Uterus (tissue), 4 donors: Measurements from ENCODE around the gene TMEM237. TPM values are rescaled to one million over a fixed set of nuclear protein-coding genes. Genes with fewer than 3 reads are reported as not detected.

ENCODE experiments used
- DNase-seq, 2 donors: peaks; one replicate each; pipeline ENCODE4 v3.0.0-alpha.2; 2019 to 2020
- H3K27ac ChIP-seq, 2 donors: fragments of 200-600 bp; sonication (generic); 1 replicate in 1 of 2; 2 replicates in 1 of 2; pipeline ENCODE4 v1.5.1; 2016 to 2018
- H3K27me3 ChIP-seq, 2 donors: fragments of 200-600 bp; sonication (generic); one replicate each; pipeline ENCODE4 v1.5.1; 2018 to 2019; ENCODE audit warnings: control low read depth in 1 of 2
- H3K36me3 ChIP-seq, 2 donors: fragments of 200-600 bp; sonication (generic); one replicate each; pipeline ENCODE4 v1.5.1; 2019; ENCODE audit warnings: control low read depth in 1 of 2
- H3K4me1 ChIP-seq, 2 donors: fragments of 200-600 bp; sonication (generic); one replicate each; pipeline ENCODE4 v1.5.1; 2018 to 2019; ENCODE audit warnings: control low read depth in 1 of 2
- H3K4me3 ChIP-seq, 2 donors: fragments of 200-600 bp; sonication (generic); 1 replicate in 1 of 2; 2 replicates in 1 of 2; pipeline ENCODE4 v1.5.1; 2018 to 2019; ENCODE audit warnings: mild to moderate bottlenecking in 1 of 2
- H3K9me3 ChIP-seq, 2 donors: fragments of 200-600 bp; sonication (generic); one replicate each; pipeline ENCODE4 v1.5.1; 2019; ENCODE audit warnings: control low read depth in 1 of 2
- POLR2A ChIP-seq, 2 donors: fragments of 450-650 bp; IDR thresholded peaks; one replicate each; pipeline ENCODE4 v1.6.1; 2016; ENCODE audit warnings: antibody characterized with exemption in 2 of 2, mild to moderate bottlenecking in 1 of 2, moderate library complexity in 1 of 2
- intact Hi-C: fragments of 100-400 bp; cut with DNase I; formaldehyde crosslinking; loops from one replicate; pipeline ENCODE4 v1.15.1; 2023; ENCODE audit warnings: low total_unique reads
- total RNA-seq, 4 donors: library from RNA; depleted of rRNA in 3 of 4; stranded (reverse); fragments of >200 nt in 3 of 4; gene quantifications; one replicate each; pipeline versions ENCODE4 v1.1.0 to v1.2.4, GENCODE V29; 2014 to 2023
- TF ChIP-seq, protein P1 (sequence below), 4 experiments: fragments of 200-600 bp in 2 of 4; fragments of 450-650 bp in 2 of 4; sonication (generic) in 2 of 4; IDR thresholded peaks; one replicate each; pipeline ENCODE4 v1.5.1; 2016 to 2019; ENCODE audit warnings: antibody characterized with exemption in 4 of 4, mild to moderate bottlenecking in 2 of 4, moderate library complexity in 1 of 4
- donor health status: DM: yes; HTN: yes; CAD: no.

The TMEM237 gene
- total RNA-seq, 4 donors from 2014 or later = 7.2 to 52.1 (median 26.0) TPM

DNA sequence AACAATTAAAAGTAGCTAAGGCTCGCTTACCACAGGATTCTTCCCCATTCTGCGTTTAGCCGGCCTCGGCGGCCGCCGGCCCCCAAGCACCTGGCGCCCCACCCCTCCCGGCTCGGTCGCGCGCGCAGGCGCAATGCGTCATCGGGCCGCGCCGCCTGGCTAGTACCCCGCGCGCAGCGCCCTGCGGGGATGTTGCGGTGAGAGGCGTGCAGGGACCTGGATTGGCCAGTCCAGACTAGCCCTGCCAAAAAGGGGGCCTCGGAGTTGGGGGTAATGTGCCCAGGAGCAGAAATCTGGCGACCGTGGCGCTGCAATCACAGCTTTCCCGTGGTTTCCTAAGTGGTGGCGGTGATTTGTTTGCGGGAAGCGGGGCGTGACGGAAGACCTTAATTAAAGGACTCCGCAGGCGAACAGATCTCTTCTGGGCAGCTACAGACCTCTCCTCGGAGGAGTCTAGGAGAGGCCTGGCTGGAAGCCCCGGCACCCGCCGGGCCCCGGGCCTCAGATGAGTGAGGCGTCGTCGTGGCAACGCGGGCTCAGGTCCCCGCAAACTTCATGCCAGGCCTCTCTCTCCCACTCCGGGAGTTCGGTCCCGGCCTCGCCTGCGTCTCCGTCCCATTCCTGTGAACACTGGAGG lies 606 bp downstream of the TMEM237 start:
- no peaks in the 10 kb centered on the region for H3K9me3 ChIP-seq
- peak; percentile 75 to 92 for TF ChIP-seq POLR2A (IDR thresholded peaks at IDR 0.05)
- TF ChIP-seq, protein P1, sequence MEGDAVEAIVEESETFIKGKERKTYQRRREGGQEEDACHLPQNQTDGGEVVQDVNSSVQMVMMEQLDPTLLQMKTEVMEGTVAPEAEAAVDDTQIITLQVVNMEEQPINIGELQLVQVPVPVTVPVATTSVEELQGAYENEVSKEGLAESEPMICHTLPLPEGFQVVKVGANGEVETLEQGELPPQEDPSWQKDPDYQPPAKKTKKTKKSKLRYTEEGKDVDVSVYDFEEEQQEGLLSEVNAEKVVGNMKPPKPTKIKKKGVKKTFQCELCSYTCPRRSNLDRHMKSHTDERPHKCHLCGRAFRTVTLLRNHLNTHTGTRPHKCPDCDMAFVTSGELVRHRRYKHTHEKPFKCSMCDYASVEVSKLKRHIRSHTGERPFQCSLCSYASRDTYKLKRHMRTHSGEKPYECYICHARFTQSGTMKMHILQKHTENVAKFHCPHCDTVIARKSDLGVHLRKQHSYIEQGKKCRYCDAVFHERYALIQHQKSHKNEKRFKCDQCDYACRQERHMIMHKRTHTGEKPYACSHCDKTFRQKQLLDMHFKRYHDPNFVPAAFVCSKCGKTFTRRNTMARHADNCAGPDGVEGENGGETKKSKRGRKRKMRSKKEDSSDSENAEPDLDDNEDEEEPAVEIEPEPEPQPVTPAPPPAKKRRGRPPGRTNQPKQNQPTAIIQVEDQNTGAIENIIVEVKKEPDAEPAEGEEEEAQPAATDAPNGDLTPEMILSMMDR (IDR thresholded peaks at IDR 0.05) = peak in 3 of 4 experiments; percentile 11 to 46 (median 36)
- intact Hi-C loops = no loop called here

DNA sequence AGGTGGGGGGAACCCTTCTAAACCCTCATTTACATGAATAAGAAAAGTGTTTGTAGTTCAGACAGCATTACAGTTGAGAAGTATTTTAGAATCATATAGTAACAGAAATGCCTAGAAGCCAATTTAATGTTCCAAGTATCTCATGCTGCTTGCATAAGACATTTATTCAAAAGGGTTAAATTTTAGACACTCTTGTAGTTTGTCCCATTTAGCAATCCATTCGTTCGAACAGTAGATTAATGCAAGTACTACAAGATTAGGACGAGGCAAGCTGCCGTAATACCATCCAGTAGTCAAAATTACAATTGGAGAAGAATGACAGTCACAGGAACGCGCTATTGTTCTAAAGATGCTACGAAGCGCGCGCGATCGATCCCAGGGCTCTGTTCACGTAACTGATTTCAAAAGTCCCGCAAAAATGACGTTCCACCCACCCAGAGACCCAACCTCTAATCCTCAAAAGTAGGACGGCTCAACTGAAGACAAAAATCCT lies 1.2 kb downstream of the TMEM237 start:
- no peak for DNase-seq
- Histone ChIP-seq H3K4me3 (peak overlapping the region; percentile 82 to 94), H3K27me3 (no peaks in the 10 kb centered on the region), H3K4me1 (no peaks in the 10 kb centered on the region), H3K9me3 (no peaks in the 10 kb centered on the region), H3K36me3 (no peaks in the 10 kb centered on the region), H3K27ac (peak overlapping the region; percentile 96 to 98)
- intact Hi-C loops = no loop called here
- TF ChIP-seq, protein P1 (IDR thresholded peaks at IDR 0.05) = no peak
- no peak for TF ChIP-seq POLR2A (IDR thresholded peaks at IDR 0.05)

More for the DNA sequence above, 606 bp downstream of the TMEM237 start:
- Histone ChIP-seq H3K4me1 (no peaks in the 10 kb centered on the region), H3K4me3 (peak overlapping the region; percentile 82 to 94), H3K27me3 (no peaks in the 10 kb centered on the region), H3K27ac (peak overlapping the region; percentile 96 to 98), H3K36me3 (no peaks in the 10 kb centered on the region)
- DNase-seq = peak; percentile 75 to 83

- TF ChIP-seq POLR2A (IDR thresholded peaks at IDR 0.05) = no peak
- TF ChIP-seq, protein P1 (IDR thresholded peaks at IDR 0.05) = no peak
- Histone ChIP-seq H3K4me1 (no peaks in the 10 kb centered on the region), H3K36me3 (no peaks in the 10 kb centered on the region), H3K27ac (no peak overlapping the region), H3K27me3 (no peaks in the 10 kb centered on the region), H3K9me3 (no peaks in the 10 kb centered on the region), H3K4me3 (no peak overlapping the region)
- DNase-seq = no peak
- intact Hi-C loops = no loop called here
These were observed 4.1 kb downstream of the TMEM237 start for GRCh38 chr2:201639205-201639604.

DNA sequence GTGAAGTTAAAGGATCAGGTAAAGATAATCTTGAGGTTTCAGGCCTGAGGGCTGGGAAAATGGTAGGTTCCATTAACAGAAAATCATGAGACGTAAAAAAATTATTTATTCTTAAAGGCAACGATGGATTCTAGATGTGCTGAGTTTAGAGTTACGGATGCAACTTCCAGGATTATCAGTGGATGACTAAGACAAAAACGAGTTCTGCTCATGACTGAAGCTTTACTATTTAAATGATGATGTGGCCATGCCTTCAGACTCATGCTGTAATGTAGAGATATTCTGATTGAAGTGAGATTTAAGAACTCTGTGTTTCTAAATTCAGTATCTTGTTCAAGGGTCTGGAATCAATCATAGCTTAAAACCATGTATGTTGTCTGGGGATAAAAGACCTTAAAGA lies 5.0 kb downstream of the TMEM237 start:
- no peak for DNase-seq
- no peaks in the 10 kb centered on the region for H3K4me1 ChIP-seq
- no peaks in the 10 kb centered on the region for H3K27me3 ChIP-seq
- H3K4me3 ChIP-seq = no peak overlapping the region
- TF ChIP-seq, protein P1 (IDR thresholded peaks at IDR 0.05) = no peak
- no peak for TF ChIP-seq POLR2A (IDR thresholded peaks at IDR 0.05)
- H3K27ac ChIP-seq = no peak overlapping the region
- H3K36me3 ChIP-seq = no peaks in the 10 kb centered on the region
- H3K9me3 ChIP-seq = no peaks in the 10 kb centered on the region
- intact Hi-C loops = no loop called here

GRCh38 chr2:201633661-201634249 lies 9.5 kb downstream of the TMEM237 start:
- no peaks in the 10 kb centered on the region for H3K9me3 ChIP-seq
- no peak overlapping the region for H3K4me3 ChIP-seq
- intact Hi-C loops = no loop called here
- H3K4me1 ChIP-seq = no peaks in the 10 kb centered on the region
- no peak overlapping the region for H3K27ac ChIP-seq
- DNase-seq = no peak
- H3K27me3 ChIP-seq = no peaks in the 10 kb centered on the region
- TF ChIP-seq POLR2A (IDR thresholded peaks at IDR 0.05) = no peak
- TF ChIP-seq, protein P1 (IDR thresholded peaks at IDR 0.05) = no peak
- H3K36me3 ChIP-seq = no peaks in the 10 kb centered on the region
